Calu3 (cell line): Measurements from ENCODE around the gene RAMP3. TPM values are rescaled to one million over a fixed set of nuclear protein-coding genes. Genes with fewer than 3 reads are reported as not detected.

Experiments
- BruUV-seq: library from RNA; stranded (reverse); fragments of 400-500 nt; replicated peaks from 2 replicates; lab custom pipeline; 2021; lab: Mats Ljungman, UMichigan
- CTCF ChIA-PET: fragments of 300-600 bp; sonication (Branson Sonifier 250); formaldehyde crosslinking; loops from one replicate; lab custom pipeline; 2022; ENCODE audit warnings: antibody characterized with exemption; lab: Charles Lee
- DNase-seq: peaks from one replicate; pipeline ENCODE4 v3.0.0; 2022
- H3K27ac Mint-ChIP-seq: one replicate; pipeline ENCODE4 v1.8.0; 2022; ENCODE audit warnings: mixed read lengths; ENCODE audit not compliant: unreplicated experiment
- H3K27me3 Mint-ChIP-seq: one replicate; pipeline ENCODE4 v1.8.0; 2022; ENCODE audit warnings: mixed read lengths; ENCODE audit not compliant: unreplicated experiment
- H3K36me3 Mint-ChIP-seq: one replicate; pipeline ENCODE4 v1.8.0; 2022; ENCODE audit warnings: mild to moderate bottlenecking, moderate library complexity, mixed read lengths; ENCODE audit not compliant: insufficient read depth, unreplicated experiment
- H3K4me1 Mint-ChIP-seq: one replicate; pipeline ENCODE4 v1.8.0; 2022; ENCODE audit warnings: mild to moderate bottlenecking, low read depth, mixed read lengths; ENCODE audit not compliant: unreplicated experiment
- H3K4me3 Mint-ChIP-seq: one replicate; pipeline ENCODE4 v1.8.0; 2022; ENCODE audit warnings: mild to moderate bottlenecking, low read depth, moderate library complexity, mixed read lengths; ENCODE audit not compliant: unreplicated experiment
- H3K9me3 Mint-ChIP-seq: one replicate; pipeline ENCODE4 v1.8.0; 2022; ENCODE audit warnings: low read depth, mixed read lengths; ENCODE audit not compliant: unreplicated experiment
- CTCF ChIP-seq: fragments of 200-600 bp; IDR thresholded peaks from one replicate; pipeline ENCODE4 v1.8.0; 2022; ENCODE audit warnings: antibody characterized with exemption; ENCODE audit not compliant: unreplicated experiment
- intact Hi-C: fragments of 100-400 bp; cut with micrococcal nuclease; formaldehyde crosslinking; loops from one replicate; pipeline ENCODE4 v1.10.0; 2022; ENCODE audit not compliant: unreplicated experiment
- total RNA-seq: library from RNA; stranded (reverse); gene quantifications from 2 replicates; pipeline ENCODE4 v1.2.3, GENCODE V29; 2022

Gene RAMP3
- total RNA-seq, 1 experiment from 2014 or later: not detected

GRCh38 chr7:45126920-45127319 is 30.7 kb upstream of the RAMP3 start:
- Mint-ChIP-seq H3K4me1 (no peaks in the 10 kb centered on the region), H3K27ac (no peak overlapping the region), H3K27me3 (peaks cover 28% of the 10 kb centered on the region), H3K36me3 (no peaks in the 10 kb centered on the region), H3K9me3 (no peaks in the 10 kb centered on the region), H3K4me3 (no peak overlapping the region)
- DNase-seq: no peak
- CTCF ChIA-PET: no interaction called here
- no peak for TF ChIP-seq CTCF
- BruUV-seq: no TSS peak
- intact Hi-C loops: no loop called here

GRCh38 chr7:45129181-45129800 is 28.3 kb upstream of the RAMP3 start:
- H3K27ac Mint-ChIP-seq: no peak overlapping the region
- DNase-seq: no peak
- no peak for TF ChIP-seq CTCF
- BruUV-seq: no TSS peak
- H3K4me3 Mint-ChIP-seq: no peak overlapping the region
- H3K36me3 Mint-ChIP-seq: no peaks in the 10 kb centered on the region
- no peaks in the 10 kb centered on the region for H3K9me3 Mint-ChIP-seq
- no peaks in the 10 kb centered on the region for H3K4me1 Mint-ChIP-seq
- CTCF ChIA-PET: no interaction called here
- intact Hi-C loops: no loop called here
- H3K27me3 Mint-ChIP-seq: peaks cover 51% of the 10 kb centered on the region

- Mint-ChIP-seq H3K9me3 (no peaks in the 10 kb centered on the region), H3K27me3 (peaks cover 51% of the 10 kb centered on the region), H3K4me1 (no peaks in the 10 kb centered on the region), H3K36me3 (no peaks in the 10 kb centered on the region), H3K27ac (no peak overlapping the region), H3K4me3 (no peak overlapping the region)
- TF ChIP-seq CTCF: no peak
- BruUV-seq: no TSS peak
- intact Hi-C loops: no loop called here
- CTCF ChIA-PET: no interaction called here
- DNase-seq: no peak
Measured at GRCh38 chr7:45129906-45130305, 27.7 kb upstream of the RAMP3 start.

GRCh38 chr7:45130910-45131309 is 26.7 kb upstream of the RAMP3 start:
- no TSS peak for BruUV-seq
- Mint-ChIP-seq H3K4me3 (no peak overlapping the region), H3K4me1 (peaks cover 2% of the 10 kb centered on the region), H3K9me3 (no peaks in the 10 kb centered on the region), H3K27ac (no peak overlapping the region), H3K27me3 (peaks cover 51% of the 10 kb centered on the region), H3K36me3 (no peaks in the 10 kb centered on the region)
- CTCF ChIA-PET: no interaction called here
- DNase-seq: no peak
- no peak for TF ChIP-seq CTCF
- intact Hi-C loops: no loop called here
